HepG2 (cell line): ENCODE results near the gene RNPEPL1. TPM values are rescaled to one million over a fixed set of nuclear protein-coding genes. Genes with fewer than 3 reads are reported as not detected.
A peak's percentile ranks its signal among the peaks of the same experiment; 100 is the strongest.

Source experiments
- ARHGAP35 ChIP-seq: sonication (generic); formaldehyde crosslinking; IDR thresholded peaks from 2 replicates; pipeline ENCODE4 v1.9.0; 2022; ENCODE audit warnings: mild to moderate bottlenecking, inconsistent platforms, moderate library complexity, missing genetic modification reagents, borderline replicate concordance
- HOXA3 ChIP-seq: sonication (generic); formaldehyde crosslinking; IDR thresholded peaks from 2 replicates; pipeline ENCODE4 v1.5.0; 2020; ENCODE audit warnings: missing genetic modification reagents
- JUND ChIP-seq: sonication (generic); formaldehyde crosslinking; IDR thresholded peaks from 2 replicates; pipeline ENCODE4 v1.8.0; 2022; ENCODE audit warnings: mild to moderate bottlenecking, missing genetic modification reagents
- PBX2 ChIP-seq: IDR thresholded peaks from 2 replicates; pipeline ENCODE4 v1.6.1; 2016; ENCODE audit warnings: control low read depth
- POLR2AphosphoS5 ChIP-seq: IDR thresholded peaks from 2 replicates; pipeline ENCODE4 v1.6.1; 2012; ENCODE audit warnings: low read depth, low read length
- RARA ChIP-seq: IDR thresholded peaks from 2 replicates; pipeline ENCODE4 v1.6.1; 2016; ENCODE audit warnings: missing genetic modification reagents, missing compliant biosample characterization
- SKIL ChIP-seq: sonication (generic); formaldehyde crosslinking; IDR thresholded peaks from 2 replicates; pipeline ENCODE4 v1.8.0; 2022; ENCODE audit warnings: missing genetic modification reagents, mild to moderate bottlenecking, moderate library complexity, borderline replicate concordance
- YEATS4 ChIP-seq: sonication (generic); formaldehyde crosslinking; IDR thresholded peaks from 2 replicates; pipeline ENCODE4 v1.4.0; 2020; ENCODE audit warnings: missing genetic modification reagents, borderline replicate concordance
- ZKSCAN8 ChIP-seq: IDR thresholded peaks from 2 replicates; pipeline ENCODE4 v1.6.1; 2016; ENCODE audit warnings: borderline replicate concordance, missing genetic modification reagents, missing compliant biosample characterization
- ZNF30 ChIP-seq: sonication (generic); formaldehyde crosslinking; IDR thresholded peaks from 2 replicates; pipeline ENCODE4 v1.5.0; 2020; ENCODE audit warnings: mild to moderate bottlenecking, missing genetic modification reagents
- ZNF792 ChIP-seq: IDR thresholded peaks from 2 replicates; pipeline ENCODE4 v1.6.1; 2016
- ZSCAN22 ChIP-seq: sonication (generic); formaldehyde crosslinking; IDR thresholded peaks from 2 replicates; pipeline ENCODE4 v1.4.0; 2020; ENCODE audit warnings: mild to moderate bottlenecking, missing genetic modification reagents
- polyA plus RNA-seq, 8 experiments: library from polyadenylated mRNA; depleted of rRNA in 3 of 8; stranded (reverse) in 7 of 8; unstranded in 1 of 8; fragments of >200 nt; fragmentation: Illumina TruSeq in 4 of 8; extraction: Trizol in 4 of 8; gene quantifications; 2 replicates each; pipeline versions ENCODE4 v1.2.1 to v1.2.3, GENCODE V29; 2011 to 2016; ENCODE audit warnings: low read depth in 4 of 8, missing spikeins in 1 of 8, mixed read lengths in 1 of 8; ENCODE audit not compliant: insufficient read depth in 1 of 8
- total RNA-seq, 5 experiments: library from RNA; depleted of rRNA; stranded (reverse); fragments of >200 nt; fragmentation: Illumina TruSeq; extraction: Trizol; gene quantifications; 2 replicates each; pipeline ENCODE4 v1.2.3, GENCODE V29; 2016; ENCODE audit warnings: low read depth in 1 of 5
- TF ChIP-seq, protein P1 (sequence below): sonication (generic); formaldehyde crosslinking; IDR thresholded peaks from 2 replicates; pipeline ENCODE4 v1.4.0; 2020; ENCODE audit warnings: mild to moderate bottlenecking, missing genetic modification reagents, borderline replicate concordance
- TF ChIP-seq, protein P2 (sequence below): sonication (generic); formaldehyde crosslinking; IDR thresholded peaks from 2 replicates; pipeline ENCODE4 v1.5.0; 2020; ENCODE audit warnings: mild to moderate bottlenecking, missing genetic modification reagents
- TF ChIP-seq, protein P3 (sequence below): sonication (generic); formaldehyde crosslinking; IDR thresholded peaks from 2 replicates; pipeline ENCODE4 v1.8.1; 2023; ENCODE audit warnings: missing genetic modification reagents, inconsistent platforms, borderline replicate concordance

RNPEPL1 gene
- total and polyA plus RNA-seq, 2 of the 13 experiments (the other 11 are each of a cell fraction or from before 2014, with no cell fraction given) = 13.0 to 18.0 TPM

DNA sequence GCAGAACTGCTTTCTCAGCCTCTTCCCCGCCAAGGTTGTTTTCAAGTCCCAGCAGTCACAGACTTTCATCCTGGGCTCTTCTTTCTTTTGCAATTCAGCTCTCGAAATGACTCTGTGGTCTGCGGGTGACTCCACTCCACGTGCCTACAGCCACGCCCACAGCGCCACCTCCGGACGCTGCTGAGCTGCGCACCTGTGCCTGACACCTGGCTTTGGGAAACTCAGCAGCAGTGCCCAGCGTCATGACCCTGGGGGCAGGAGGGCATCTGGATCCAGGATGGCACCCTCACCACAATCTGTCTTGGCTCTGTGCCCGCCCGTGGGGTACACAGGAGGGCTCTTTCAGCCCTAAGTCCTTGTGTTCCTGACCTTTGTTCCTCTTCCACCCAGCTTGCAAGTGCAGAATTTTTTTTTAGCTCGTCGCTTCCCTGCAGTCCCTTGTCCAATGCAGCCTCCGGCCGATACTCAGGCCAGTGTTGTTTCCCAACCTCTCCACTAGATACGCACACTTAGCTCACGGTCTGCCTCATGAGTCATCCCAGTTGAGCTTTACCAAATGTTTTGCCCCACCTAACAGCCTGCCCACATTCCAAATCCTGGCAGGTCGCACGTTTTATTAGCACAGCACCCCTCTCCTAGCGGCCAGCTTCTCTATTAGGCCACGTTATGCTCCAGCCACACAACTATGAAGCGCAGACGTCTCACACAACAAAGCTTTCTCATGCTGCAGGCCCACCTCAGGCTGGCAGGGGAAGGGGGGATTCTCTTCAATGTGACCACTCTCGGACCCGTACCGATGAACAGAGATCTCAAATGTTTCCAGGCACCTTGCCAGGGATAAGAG, 11.7 kb downstream of the RNPEPL1 start (continued):
- TF ChIP-seq ZNF30 (peak; percentile 63; the same call in 1 of the 2 replicates), PBX2 (no peak), ZNF792 (CRISPR knock-in tag) (peak; percentile 84; the same call in 1 of the 2 replicates), HOXA3 (CRISPR knock-in tag) (peak; percentile 58), YEATS4 (CRISPR knock-in tag) (peak; percentile 39; the same call in 1 of the 2 replicates), ARHGAP35 (CRISPR knock-in tag) (peak; percentile 79; the same call in 1 of the 2 replicates), RARA (CRISPR knock-in tag) (peak; percentile 53), POLR2AphosphoS5 (no peak), ZKSCAN8 (CRISPR knock-in tag) (peak; percentile 94; the same call in 1 of the 2 replicates), ZSCAN22 (CRISPR knock-in tag) (no peak), JUND (CRISPR knock-in tag) (peak; percentile 90), SKIL (no peak; the same call in 1 of the 2 replicates)
- TF ChIP-seq, protein P1, sequence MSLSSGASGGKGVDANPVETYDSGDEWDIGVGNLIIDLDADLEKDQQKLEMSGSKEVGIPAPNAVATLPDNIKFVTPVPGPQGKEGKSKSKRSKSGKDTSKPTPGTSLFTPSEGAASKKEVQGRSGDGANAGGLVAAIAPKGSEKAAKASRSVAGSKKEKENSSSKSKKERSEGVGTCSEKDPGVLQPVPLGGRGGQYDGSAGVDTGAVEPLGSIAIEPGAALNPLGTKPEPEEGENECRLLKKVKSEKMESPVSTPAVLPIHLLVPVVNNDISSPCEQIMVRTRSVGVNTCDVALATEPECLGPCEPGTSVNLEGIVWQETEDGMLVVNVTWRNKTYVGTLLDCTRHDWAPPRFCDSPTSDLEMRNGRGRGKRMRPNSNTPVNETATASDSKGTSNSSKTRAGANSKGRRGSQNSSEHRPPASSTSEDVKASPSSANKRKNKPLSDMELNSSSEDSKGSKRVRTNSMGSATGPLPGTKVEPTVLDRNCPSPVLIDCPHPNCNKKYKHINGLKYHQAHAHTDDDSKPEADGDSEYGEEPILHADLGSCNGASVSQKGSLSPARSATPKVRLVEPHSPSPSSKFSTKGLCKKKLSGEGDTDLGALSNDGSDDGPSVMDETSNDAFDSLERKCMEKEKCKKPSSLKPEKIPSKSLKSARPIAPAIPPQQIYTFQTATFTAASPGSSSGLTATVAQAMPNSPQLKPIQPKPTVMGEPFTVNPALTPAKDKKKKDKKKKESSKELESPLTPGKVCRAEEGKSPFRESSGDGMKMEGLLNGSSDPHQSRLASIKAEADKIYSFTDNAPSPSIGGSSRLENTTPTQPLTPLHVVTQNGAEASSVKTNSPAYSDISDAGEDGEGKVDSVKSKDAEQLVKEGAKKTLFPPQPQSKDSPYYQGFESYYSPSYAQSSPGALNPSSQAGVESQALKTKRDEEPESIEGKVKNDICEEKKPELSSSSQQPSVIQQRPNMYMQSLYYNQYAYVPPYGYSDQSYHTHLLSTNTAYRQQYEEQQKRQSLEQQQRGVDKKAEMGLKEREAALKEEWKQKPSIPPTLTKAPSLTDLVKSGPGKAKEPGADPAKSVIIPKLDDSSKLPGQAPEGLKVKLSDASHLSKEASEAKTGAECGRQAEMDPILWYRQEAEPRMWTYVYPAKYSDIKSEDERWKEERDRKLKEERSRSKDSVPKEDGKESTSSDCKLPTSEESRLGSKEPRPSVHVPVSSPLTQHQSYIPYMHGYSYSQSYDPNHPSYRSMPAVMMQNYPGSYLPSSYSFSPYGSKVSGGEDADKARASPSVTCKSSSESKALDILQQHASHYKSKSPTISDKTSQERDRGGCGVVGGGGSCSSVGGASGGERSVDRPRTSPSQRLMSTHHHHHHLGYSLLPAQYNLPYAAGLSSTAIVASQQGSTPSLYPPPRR (CRISPR knock-in tag) = peak; percentile 64
- TF ChIP-seq, protein P2, sequence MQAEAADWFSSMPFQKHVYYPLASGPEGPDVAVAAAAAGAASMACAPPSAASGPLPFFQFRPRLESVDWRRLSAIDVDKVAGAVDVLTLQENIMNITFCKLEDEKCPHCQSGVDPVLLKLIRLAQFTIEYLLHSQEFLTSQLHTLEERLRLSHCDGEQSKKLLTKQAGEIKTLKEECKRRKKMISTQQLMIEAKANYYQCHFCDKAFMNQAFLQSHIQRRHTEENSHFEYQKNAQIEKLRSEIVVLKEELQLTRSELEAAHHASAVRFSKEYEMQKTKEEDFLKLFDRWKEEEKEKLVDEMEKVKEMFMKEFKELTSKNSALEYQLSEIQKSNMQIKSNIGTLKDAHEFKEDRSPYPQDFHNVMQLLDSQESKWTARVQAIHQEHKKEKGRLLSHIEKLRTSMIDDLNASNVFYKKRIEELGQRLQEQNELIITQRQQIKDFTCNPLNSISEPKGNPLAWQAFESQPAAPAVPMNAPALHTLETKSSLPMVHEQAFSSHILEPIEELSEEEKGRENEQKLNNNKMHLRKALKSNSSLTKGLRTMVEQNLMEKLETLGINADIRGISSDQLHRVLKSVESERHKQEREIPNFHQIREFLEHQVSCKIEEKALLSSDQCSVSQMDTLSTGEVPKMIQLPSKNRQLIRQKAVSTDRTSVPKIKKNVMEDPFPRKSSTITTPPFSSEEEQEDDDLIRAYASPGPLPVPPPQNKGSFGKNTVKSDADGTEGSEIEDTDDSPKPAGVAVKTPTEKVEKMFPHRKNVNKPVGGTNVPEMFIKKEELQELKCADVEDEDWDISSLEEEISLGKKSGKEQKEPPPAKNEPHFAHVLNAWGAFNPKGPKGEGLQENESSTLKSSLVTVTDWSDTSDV (CRISPR knock-in tag) = no peak
- TF ChIP-seq, protein P3, sequence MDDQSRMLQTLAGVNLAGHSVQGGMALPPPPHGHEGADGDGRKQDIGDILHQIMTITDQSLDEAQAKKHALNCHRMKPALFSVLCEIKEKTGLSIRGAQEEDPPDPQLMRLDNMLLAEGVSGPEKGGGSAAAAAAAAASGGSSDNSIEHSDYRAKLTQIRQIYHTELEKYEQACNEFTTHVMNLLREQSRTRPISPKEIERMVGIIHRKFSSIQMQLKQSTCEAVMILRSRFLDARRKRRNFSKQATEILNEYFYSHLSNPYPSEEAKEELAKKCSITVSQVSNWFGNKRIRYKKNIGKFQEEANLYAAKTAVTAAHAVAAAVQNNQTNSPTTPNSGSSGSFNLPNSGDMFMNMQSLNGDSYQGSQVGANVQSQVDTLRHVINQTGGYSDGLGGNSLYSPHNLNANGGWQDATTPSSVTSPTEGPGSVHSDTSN (CRISPR knock-in tag) = no peak
